ENCODE data around the gene UQCC5.

The UQCC5 gene

GRCh38 chr3:52493232-52494017 is 43.0 kb upstream of the UQCC5 start:
- no peaks in the 10 kb centered on the region for H3K36me3 ChIP-seq (ENCODE audit: insufficient read depth)

DNA sequence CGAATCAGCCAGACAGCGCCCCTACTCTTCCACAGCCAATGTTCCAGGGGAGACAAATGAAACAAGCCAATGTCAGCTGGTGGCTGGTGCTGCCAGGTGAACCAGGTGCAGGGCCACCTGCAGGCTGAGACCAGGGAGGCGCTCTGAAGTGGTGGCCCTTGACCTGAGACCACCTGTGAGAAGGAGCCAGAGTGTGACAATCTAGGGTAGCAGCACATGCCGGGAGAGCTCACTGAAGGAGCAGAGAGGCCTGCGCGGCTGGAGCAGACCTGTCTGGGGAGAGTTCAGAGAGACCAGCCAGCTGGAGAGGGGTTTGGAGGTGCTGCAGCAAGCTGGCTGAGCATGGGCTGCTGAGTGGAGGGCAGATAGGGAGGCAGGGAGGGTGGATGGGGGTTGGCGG is 42.0 kb upstream of the UQCC5 start:
- Histone ChIP-seq H3K9ac (no peak overlapping the region), H3K4me2 (no peak overlapping the region), H3K79me2 (ENCODE audit: insufficient read depth, low read depth) (no peaks in the 10 kb centered on the region), H3K27ac (no peak overlapping the region), H3K4me1 (ENCODE audit: low read depth, poor library complexity, severe bottlenecking) (no peaks in the 10 kb centered on the region), H3K4me3 (IDR thresholded peaks at IDR 0.05; ENCODE audit: insufficient read depth, low read depth, low read length) (no peak overlapping the region), H3K27me3 (ENCODE audit: insufficient read depth, low read depth) (no peaks in the 10 kb centered on the region), H4K20me1 (ENCODE audit: insufficient read depth) (no peaks in the 10 kb centered on the region), H3K36me3 (ENCODE audit: insufficient read depth) (no peaks in the 10 kb centered on the region), H2AFZ (ENCODE audit: low read depth) (no peak overlapping the region)
- TF ChIP-seq, protein P1, sequence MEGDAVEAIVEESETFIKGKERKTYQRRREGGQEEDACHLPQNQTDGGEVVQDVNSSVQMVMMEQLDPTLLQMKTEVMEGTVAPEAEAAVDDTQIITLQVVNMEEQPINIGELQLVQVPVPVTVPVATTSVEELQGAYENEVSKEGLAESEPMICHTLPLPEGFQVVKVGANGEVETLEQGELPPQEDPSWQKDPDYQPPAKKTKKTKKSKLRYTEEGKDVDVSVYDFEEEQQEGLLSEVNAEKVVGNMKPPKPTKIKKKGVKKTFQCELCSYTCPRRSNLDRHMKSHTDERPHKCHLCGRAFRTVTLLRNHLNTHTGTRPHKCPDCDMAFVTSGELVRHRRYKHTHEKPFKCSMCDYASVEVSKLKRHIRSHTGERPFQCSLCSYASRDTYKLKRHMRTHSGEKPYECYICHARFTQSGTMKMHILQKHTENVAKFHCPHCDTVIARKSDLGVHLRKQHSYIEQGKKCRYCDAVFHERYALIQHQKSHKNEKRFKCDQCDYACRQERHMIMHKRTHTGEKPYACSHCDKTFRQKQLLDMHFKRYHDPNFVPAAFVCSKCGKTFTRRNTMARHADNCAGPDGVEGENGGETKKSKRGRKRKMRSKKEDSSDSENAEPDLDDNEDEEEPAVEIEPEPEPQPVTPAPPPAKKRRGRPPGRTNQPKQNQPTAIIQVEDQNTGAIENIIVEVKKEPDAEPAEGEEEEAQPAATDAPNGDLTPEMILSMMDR (conservative IDR thresholded peaks at IDR 0.05; ENCODE audit: low read depth, low read length): no peak

More at GRCh38 chr3:52493232-52494017, 43.0 kb upstream of the UQCC5 start:
- H3K27me3 ChIP-seq (ENCODE audit: insufficient read depth, low read depth): no peaks in the 10 kb centered on the region
- H3K4me3 ChIP-seq (IDR thresholded peaks at IDR 0.05; ENCODE audit: insufficient read depth, low read depth, low read length): no peak overlapping the region
- no peak overlapping the region for H2AFZ ChIP-seq (ENCODE audit: low read depth)
- H3K4me2 ChIP-seq: no peak overlapping the region
- H3K27ac ChIP-seq: no peak overlapping the region
- H3K4me1 ChIP-seq (ENCODE audit: low read depth, poor library complexity, severe bottlenecking): no peaks in the 10 kb centered on the region
- no peak overlapping the region for H3K9ac ChIP-seq
- no peaks in the 10 kb centered on the region for H4K20me1 ChIP-seq (ENCODE audit: insufficient read depth)
- TF ChIP-seq, protein P1 (conservative IDR thresholded peaks at IDR 0.05; ENCODE audit: low read depth, low read length): no peak
- H3K79me2 ChIP-seq (ENCODE audit: insufficient read depth, low read depth): no peaks in the 10 kb centered on the region

- TF ChIP-seq, protein P1 (conservative IDR thresholded peaks at IDR 0.05; ENCODE audit: low read depth, low read length): no peak
- Histone ChIP-seq H3K9ac (no peak within 1 kb of the TSS), H3K4me1 (ENCODE audit: low read depth, poor library complexity, severe bottlenecking) (no peaks in the 10 kb centered on the region), H3K4me2 (no peak within 1 kb of the TSS), H3K27me3 (ENCODE audit: insufficient read depth, low read depth) (no peaks in the 10 kb centered on the region), H3K79me2 (ENCODE audit: insufficient read depth, low read depth) (no peaks in the 10 kb centered on the region), H2AFZ (ENCODE audit: low read depth) (no peak within 1 kb of the TSS), H3K36me3 (ENCODE audit: insufficient read depth) (no peaks in the 10 kb centered on the region), H3K27ac (no peak within 1 kb of the TSS), H3K4me3 (IDR thresholded peaks at IDR 0.05; ENCODE audit: insufficient read depth, low read depth, low read length) (no peak within 1 kb of the TSS), H4K20me1 (ENCODE audit: insufficient read depth) (no peaks in the 10 kb centered on the region)
Measured at GRCh38 chr3:52494886-52495495, 41.4 kb upstream of the UQCC5 start, which contains the start of gene STAB1. Gene STAB1, plus strand, starts transcription at chr3:52495338. Its CDS starts 76 bp downstream, at chr3:52495414.

- no peak overlapping the region for H3K9ac ChIP-seq
- no peak overlapping the region for H3K4me2 ChIP-seq
Measured at GRCh38 chr3:52495777-52496602, 40.4 kb upstream of the UQCC5 start.

More at GRCh38 chr3:52495777-52496602, 40.4 kb upstream of the UQCC5 start:
- Histone ChIP-seq H3K27ac (no peak overlapping the region), H4K20me1 (ENCODE audit: insufficient read depth) (no peaks in the 10 kb centered on the region), H2AFZ (ENCODE audit: low read depth) (no peak overlapping the region), H3K79me2 (ENCODE audit: insufficient read depth, low read depth) (no peaks in the 10 kb centered on the region), H3K4me1 (ENCODE audit: low read depth, poor library complexity, severe bottlenecking) (no peaks in the 10 kb centered on the region), H3K27me3 (ENCODE audit: insufficient read depth, low read depth) (no peaks in the 10 kb centered on the region), H3K36me3 (ENCODE audit: insufficient read depth) (no peaks in the 10 kb centered on the region), H3K4me3 (IDR thresholded peaks at IDR 0.05; ENCODE audit: insufficient read depth, low read depth, low read length) (no peak overlapping the region)
- TF ChIP-seq, protein P1 (conservative IDR thresholded peaks at IDR 0.05; ENCODE audit: low read depth, low read length): no peak
